HUES48 (cell line): ENCODE measurements around the gene RDH5.

Source experiments
- H3K27ac ChIP-seq: one replicate; pipeline ENCODE4 v1.7.0; 2013; ENCODE audit warnings: low read depth, low read length, inconsistent platforms
- H3K27me3 ChIP-seq: 2 replicates; pipeline ENCODE4 v1.6.1; 2013; ENCODE audit warnings: mild to moderate bottlenecking, low read length; ENCODE audit not compliant: control insufficient read depth, insufficient read depth
- H3K36me3 ChIP-seq: 2 replicates; pipeline ENCODE4 v1.6.1; 2013; ENCODE audit warnings: low read length; ENCODE audit not compliant: control insufficient read depth, insufficient read depth
- H3K4me1 ChIP-seq: 2 replicates; pipeline ENCODE4 v1.6.1; 2013; ENCODE audit warnings: mild to moderate bottlenecking, low read length; ENCODE audit not compliant: control insufficient read depth, insufficient read depth
- H3K4me3 ChIP-seq: 2 replicates; pipeline ENCODE4 v1.5.1; 2013; ENCODE audit warnings: mild to moderate bottlenecking, low read depth, low read length
- H3K9ac ChIP-seq: 2 replicates; pipeline ENCODE4 v1.6.1; 2013; ENCODE audit warnings: mild to moderate bottlenecking, low read depth, low read length, moderate library complexity
- H3K9me3 ChIP-seq: 2 replicates; pipeline ENCODE4 v1.6.1; 2013; ENCODE audit warnings: low read length; ENCODE audit not compliant: control insufficient read depth, insufficient read depth

RDH5 gene

DNA sequence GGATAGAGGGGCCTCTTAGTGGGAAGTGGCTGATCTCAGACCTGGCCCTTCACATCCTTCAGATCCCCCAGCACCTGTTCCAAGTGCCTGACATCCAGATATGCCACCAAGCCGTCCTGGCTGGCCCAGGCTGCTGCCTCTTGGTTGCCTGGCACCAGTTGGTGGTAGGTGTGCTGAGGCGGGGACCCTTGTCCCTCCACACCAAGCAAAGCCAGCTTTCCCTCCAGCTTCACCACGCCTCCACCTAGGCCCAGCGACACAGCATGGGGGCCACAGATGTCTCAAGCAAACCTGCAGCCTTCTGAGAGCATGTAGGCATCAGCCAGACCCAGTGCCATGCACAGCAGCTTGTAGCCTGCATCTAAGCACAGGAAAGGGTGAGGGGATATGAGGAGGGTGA, 12.1 kb downstream of the RDH5 start:
- no peaks in the 10 kb centered on the region for H3K27me3 ChIP-seq
- peaks cover 21% of the 10 kb centered on the region for H3K4me1 ChIP-seq
- no peak overlapping the region for H3K9ac ChIP-seq
- no peak overlapping the region for H3K27ac ChIP-seq
- H3K36me3 ChIP-seq = 0 out of 2 replicates have a peak, but pooled peaks cover under 1% of the 10 kb centered on the region
- H3K4me3 ChIP-seq = no peak overlapping the region
- no peaks in the 10 kb centered on the region for H3K9me3 ChIP-seq

DNA sequence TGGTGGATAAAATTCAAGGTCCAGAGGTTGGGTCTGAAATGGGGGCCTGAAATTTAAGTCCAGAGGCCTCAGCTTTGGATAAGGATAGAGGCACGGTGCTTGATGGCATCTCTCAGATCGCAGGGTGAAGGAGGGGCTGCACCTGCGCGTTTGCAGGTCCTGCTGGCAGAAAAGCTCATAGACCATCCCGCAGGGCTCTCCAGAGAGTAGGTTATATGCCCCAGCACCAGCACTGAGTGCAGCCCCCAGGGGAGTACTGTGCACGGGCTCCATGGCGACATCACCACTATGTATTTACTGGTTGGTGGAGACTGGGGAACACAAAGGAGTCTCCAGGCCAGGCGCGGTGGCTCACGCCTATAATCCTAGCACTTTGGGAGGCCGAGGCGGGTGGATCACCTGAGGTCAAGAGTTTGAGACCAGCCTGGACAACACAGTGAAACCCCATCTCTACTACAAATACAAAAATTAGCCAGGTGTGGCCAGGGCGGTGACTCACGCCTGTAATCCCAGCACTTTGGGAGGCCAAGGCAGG, 12.9 kb downstream of the RDH5 start:
- Histone ChIP-seq H3K4me3 (no peak overlapping the region), H3K27me3 (no peaks in the 10 kb centered on the region), H3K9me3 (no peaks in the 10 kb centered on the region), H3K27ac (no peak overlapping the region), H3K9ac (no peak overlapping the region), H3K36me3 (no peaks in the 10 kb centered on the region), H3K4me1 (peaks cover 25% of the 10 kb centered on the region)

DNA sequence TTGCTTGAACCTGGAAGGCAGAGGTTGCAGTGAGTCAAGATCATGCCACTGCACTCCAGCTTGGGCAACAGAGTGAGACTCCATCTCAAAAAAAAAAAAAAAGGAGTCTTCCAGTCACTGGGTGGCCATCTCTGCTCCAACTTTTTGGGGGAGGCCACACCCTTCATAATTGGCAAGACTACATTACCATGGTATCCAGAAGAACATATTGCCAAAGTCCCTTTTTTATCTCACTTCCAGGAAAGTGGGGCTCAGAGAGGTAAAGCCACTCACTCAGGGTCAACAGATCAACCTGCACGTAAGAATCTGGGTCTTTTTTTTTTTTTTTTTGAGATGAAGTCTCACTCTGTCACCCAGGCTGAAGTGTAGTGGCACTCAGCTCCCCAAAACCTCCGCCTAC, 13.7 kb downstream of the RDH5 start:
- Histone ChIP-seq H3K9me3 (no peaks in the 10 kb centered on the region), H3K36me3 (no peaks in the 10 kb centered on the region), H3K27me3 (no peaks in the 10 kb centered on the region), H3K4me3 (no peak overlapping the region), H3K27ac (no peak overlapping the region), H3K9ac (no peak overlapping the region), H3K4me1 (peaks cover 25% of the 10 kb centered on the region)

DNA sequence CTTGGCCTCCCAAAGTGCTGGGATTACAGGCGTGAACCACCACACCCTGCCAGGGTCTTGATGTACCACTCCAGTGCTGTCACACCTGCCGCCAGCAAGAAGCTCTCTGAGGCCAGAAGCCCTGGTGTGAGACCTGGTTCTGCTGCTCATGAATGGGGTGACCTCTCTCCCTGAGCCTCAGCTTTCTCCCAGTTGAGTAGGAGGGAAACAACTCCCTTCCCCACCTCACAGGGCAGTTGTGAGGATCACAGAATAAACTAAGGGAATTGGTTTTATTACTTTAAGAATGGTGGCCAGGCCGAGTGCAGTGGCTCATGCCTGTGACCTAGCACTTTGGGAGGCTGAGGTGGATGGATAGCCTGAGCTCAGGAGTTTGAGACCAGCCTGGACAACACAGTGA, 14.4 kb downstream of the RDH5 start:
- Histone ChIP-seq H3K9ac (no peak overlapping the region), H3K27me3 (no peaks in the 10 kb centered on the region), H3K9me3 (no peaks in the 10 kb centered on the region), H3K27ac (no peak overlapping the region), H3K4me1 (peaks cover 25% of the 10 kb centered on the region), H3K36me3 (no peaks in the 10 kb centered on the region), H3K4me3 (no peak overlapping the region)

DNA sequence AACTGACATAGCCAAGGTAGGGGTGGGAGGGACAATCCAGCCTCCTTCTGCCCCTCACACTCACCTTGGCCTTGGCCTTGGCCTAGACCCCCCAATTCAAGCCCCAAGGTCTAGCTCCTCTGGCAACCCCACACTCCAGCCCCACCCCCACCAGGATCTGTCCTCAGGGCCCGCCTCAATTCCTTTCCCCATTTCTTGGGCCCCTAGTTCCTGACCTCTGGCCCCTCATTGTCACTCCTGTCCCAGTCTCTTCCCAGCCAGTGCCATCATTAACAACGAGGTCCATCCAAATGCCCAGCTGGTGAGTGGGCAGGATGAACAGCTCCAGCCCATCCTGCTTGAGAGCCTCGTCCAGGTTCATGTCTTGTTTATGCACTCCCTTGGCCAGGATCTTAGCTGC, 15.9 kb downstream of the RDH5 start:
- H3K27ac ChIP-seq = no peak overlapping the region
- no peak overlapping the region for H3K4me3 ChIP-seq
- no peak overlapping the region for H3K9ac ChIP-seq
- no peaks in the 10 kb centered on the region for H3K27me3 ChIP-seq
- peaks cover 13% of the 10 kb centered on the region for H3K4me1 ChIP-seq
- H3K36me3 ChIP-seq = no peaks in the 10 kb centered on the region
- no peaks in the 10 kb centered on the region for H3K9me3 ChIP-seq

DNA sequence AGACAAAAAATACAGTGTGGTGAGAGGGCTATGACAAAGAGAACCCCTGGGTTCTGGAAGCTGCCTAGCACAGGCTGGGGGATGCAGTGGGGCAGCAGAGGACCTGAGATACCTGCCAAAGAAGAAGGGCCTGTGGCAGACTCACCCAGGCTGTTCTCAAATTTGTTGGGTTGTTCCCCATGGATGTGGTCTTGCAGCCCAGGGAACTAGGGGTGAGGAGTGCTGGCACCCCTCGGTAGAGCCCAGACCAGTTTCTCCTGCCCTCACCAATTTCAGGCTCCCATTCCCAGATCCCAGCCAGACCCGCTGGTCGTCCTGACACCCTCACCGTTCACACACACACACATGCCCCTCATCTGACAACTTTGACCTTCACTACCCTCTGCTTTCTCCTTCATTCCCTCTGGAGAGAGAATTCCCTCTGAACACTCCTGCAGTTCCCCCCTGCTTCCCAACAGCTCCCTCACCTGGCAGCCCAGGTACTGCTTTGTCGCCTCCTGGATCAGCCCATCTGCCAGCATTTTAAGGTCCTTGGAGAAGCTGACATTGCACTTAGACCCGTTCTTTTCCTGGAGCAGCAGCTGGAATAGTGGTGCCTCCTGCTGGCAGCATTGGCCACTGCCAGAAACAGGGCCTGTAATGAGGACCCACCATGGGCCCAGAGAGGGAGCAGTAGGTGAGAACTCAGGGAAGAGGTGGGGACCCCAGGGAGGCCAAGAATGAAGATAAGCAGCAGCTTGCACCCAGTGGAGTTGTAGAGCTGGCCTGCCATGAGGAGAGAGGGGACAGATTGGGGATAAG, 16.8 kb downstream of the RDH5 start:
- H3K9ac ChIP-seq = no peak overlapping the region
- H3K4me1 ChIP-seq = peaks cover 17% of the 10 kb centered on the region
- H3K4me3 ChIP-seq = peak overlapping the region; percentile 66; the same call in 1 of the 2 replicates
- H3K27me3 ChIP-seq = no peaks in the 10 kb centered on the region
- no peaks in the 10 kb centered on the region for H3K9me3 ChIP-seq
- H3K36me3 ChIP-seq = no peaks in the 10 kb centered on the region
- peak overlapping the region; percentile 84 for H3K27ac ChIP-seq

DNA sequence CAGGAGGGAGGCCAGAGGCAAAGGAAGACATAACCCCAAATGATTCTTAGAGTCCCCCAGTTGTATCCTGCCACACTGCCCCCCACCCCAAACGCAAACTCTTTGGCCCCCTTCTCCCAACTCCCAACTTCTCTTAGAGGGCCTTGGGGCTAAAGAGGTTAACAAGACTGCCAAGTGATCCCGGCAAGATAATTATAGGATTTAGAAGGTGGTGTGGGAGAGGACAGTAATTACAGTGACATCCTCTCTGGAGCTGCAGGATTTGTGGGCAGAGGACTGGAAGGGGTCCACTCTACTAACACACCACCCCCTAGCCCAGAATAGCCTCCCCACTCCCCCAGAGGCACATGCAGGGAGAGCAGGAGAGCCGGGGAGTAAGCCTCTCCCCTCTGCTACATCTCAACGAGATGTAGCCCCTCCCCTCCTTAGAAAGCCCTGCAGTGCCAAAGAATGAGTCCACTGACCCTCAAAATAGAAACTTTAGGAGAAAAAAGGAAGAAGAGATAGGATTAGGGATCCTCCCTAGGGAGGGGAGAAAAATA, 17.5 kb downstream of the RDH5 start:
- Histone ChIP-seq H3K27ac (peak overlapping the region; percentile 84), H3K9ac (peak overlapping the region; percentile 35)

DNA sequence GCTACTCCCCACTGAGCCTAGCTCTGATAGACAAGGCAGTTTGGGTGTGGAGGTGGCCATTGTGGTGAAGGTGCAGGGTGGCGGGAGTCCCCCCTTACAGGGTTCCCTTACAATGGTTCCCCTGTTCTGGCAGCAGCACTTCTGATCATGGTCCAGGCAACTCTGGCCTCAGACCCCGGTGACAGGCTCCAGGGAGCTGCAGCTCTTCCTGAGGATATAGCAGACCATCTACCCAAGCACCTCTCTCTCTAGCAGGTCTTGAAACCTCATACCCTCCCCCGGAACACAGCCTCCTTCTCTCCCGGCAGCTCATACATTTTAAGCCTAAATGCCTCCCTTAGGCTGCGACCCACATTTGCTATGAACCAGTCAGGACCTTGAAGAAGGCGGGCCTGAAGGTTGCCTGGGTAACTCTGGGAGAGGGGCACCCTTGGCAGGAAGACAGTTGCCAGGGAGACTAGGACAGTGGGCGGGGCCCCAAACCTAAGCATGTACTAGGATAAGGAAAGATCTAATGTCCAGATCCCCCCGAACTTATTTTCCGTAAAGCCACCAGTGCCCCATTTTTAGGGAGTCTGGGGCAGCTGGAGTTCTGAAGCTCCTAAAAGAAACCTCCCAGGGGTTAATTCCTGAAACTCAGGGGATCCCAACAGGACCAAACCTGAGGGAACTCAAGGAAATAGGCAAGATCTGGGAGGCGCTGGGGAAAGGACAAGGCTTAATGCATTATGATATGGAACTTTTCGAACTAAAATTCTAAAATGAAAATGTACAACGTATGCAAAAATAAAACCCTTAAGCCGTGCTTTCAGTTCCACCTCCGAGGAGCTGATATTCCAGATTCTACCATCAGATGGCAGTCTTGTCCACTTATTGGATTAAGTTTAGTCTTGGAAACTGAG, 18.2 kb downstream of the RDH5 start:
- H3K9me3 ChIP-seq = no peaks in the 10 kb centered on the region
- no peaks in the 10 kb centered on the region for H3K27me3 ChIP-seq
- H3K4me3 ChIP-seq = peak overlapping the region; percentile 66
- H3K36me3 ChIP-seq = no peaks in the 10 kb centered on the region
- peaks cover 22% of the 10 kb centered on the region for H3K4me1 ChIP-seq
- peak overlapping the region; percentile 35 for H3K9ac ChIP-seq
- H3K27ac ChIP-seq = peak overlapping the region; percentile 84

More for the DNA sequence above, 17.5 kb downstream of the RDH5 start:
- H3K4me3 ChIP-seq = peak overlapping the region; percentile 66
- peaks cover 22% of the 10 kb centered on the region for H3K4me1 ChIP-seq
- no peaks in the 10 kb centered on the region for H3K36me3 ChIP-seq
- no peaks in the 10 kb centered on the region for H3K9me3 ChIP-seq
- no peaks in the 10 kb centered on the region for H3K27me3 ChIP-seq

DNA sequence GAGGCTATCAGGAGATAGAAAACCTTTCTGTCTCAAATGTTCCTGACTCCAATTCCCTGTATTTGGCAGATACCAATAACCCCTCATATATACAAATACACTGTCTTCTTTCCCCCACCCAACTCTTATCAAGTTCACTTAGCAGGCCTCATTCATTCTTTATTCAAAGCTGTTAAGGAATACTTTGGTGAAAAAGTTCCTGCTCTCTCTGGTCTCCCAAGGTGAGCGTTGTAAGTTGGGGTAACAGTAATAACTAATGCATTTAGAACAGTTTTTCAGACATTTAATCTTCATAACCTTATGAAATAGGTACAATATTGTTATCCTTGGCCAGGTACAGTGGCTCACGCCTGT, 18.8 kb downstream of the RDH5 start:
- peaks cover 22% of the 10 kb centered on the region for H3K4me1 ChIP-seq
- no peak overlapping the region for H3K9ac ChIP-seq
- no peaks in the 10 kb centered on the region for H3K27me3 ChIP-seq
- no peaks in the 10 kb centered on the region for H3K36me3 ChIP-seq
- no peak overlapping the region for H3K27ac ChIP-seq
- H3K9me3 ChIP-seq = no peaks in the 10 kb centered on the region
- no peak overlapping the region for H3K4me3 ChIP-seq

DNA sequence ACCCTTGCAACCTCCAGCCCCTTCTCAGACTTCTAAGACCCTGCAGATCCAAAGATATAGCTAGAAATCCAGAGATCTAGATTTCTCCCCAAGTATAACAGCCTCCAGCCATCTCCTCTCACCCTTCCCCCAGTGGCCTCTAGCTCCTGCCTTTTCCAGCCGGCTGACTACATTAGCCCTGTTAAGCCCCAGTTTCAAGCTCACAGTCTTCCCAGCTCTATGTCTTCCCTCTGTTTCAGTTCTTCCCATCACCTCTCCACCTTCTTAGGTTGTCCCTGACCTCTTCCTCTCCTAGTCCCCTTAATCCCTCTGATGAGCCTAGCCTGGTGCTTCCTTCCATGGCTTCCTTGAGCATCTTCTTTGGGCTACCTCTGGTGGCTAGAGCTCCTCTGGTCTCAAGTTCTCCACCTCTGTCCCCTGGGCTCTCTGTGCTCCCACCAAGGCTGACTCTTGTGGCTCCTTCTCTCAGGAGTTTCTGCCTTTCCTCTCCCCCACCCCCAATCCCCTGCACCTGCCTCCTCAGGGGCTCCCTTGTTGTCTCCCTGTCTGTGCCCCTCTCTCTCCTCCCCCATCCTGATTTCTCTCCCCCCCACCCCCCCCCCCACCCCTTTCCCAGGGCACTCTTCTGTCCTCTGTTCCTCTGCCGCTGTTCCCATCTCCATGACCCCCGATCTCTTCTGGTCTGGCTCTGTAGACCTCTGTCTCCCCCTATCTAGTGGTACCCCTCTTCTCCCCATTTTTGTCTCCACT, 21.9 kb downstream of the RDH5 start:
- Histone ChIP-seq H3K27ac (peak overlapping the region; percentile 43), H3K9ac (no peak overlapping the region), H3K9me3 (no peaks in the 10 kb centered on the region), H3K4me1 (peaks cover 36% of the 10 kb centered on the region), H3K27me3 (no peaks in the 10 kb centered on the region), H3K4me3 (peak overlapping the region; percentile 59), H3K36me3 (0 out of 2 replicates have a peak, but pooled peaks cover 4% of the 10 kb centered on the region)
